Measurements from ENCODE around the gene NBPF1. TPM values are rescaled to one million over a fixed set of nuclear protein-coding genes. Genes with fewer than 3 reads are reported as not detected.
"Not testable (repeated sequence)": the region's sequence is repeated elsewhere in the genome, so short reads cannot be mapped to it uniquely, and the experiment has no call there.

NBPF1 gene
- total RNA-seq, 1 donor from 2014 or later, result 84.4 TPM

DNA sequence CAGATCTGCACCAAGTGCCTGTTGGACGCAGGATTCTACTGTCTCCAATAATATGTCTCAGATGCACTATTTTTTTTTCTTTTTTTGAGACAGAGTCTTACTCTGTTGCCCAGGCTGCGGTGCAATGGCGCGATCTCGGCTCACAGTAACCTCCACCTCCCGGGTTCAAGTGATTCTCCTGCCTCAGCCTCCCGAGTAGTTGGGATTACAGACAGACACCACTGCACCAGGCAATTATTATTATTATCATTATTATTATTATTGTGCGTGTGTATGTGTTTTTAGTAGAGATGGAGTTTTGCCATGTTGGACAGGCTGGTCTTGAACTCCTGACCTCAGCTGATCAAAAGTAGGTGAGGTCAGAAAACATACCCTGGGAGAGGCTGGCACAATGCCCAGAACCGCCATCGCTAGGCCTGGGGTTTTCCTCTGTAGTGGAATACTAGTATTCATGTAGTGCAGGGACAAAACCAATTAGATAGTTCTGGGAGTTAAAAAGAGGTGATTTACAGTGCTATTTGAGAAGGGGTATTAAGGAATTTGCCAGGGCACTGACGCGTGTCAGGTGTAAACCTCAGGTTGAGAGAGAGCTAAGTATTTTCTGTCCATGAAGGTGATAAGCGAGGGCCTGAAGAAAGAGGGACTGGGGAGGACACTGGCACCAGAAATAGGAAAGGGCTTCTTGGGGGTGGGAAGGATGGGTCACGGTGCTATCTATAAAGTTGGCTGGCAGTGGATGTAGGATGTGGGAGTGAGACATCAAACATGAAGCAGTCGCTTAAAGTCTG lies 100.5 kb downstream of the NBPF1 start:
- DNase-seq, result not testable (repeated sequence)

Small RNA genes lying within 50 kb of the gene (small RNA-seq; reads per million reads assigned to genes)
- 0.09 reads per million for gene RNU1-1
- not detected for gene RNU1-6P

Other genes starting within 250 kb of the NBPF1 start
- gene SZRD1, start 246.3 kb downstream of the NBPF1 start, total RNA-seq, result 5.1 TPM
- gene SPATA21, start 176.1 kb downstream of the NBPF1 start, total RNA-seq, result not detected
- gene NECAP2, start 172.8 kb downstream of the NBPF1 start, total RNA-seq, result 25.9 TPM
- gene RNU1-1, start 99.3 kb downstream of the NBPF1 start, total RNA-seq, result under 0.01 TPM
- under 0.01 TPM for gene RNU1-3, start 53.4 kb upstream of the NBPF1 start, total RNA-seq
- under 0.01 TPM for gene RNU1-4, start 127.0 kb upstream of the NBPF1 start, total RNA-seq

Data from occipital lobe (tissue), 3 donors.